Left lung (tissue), 10 donors: Measurements from ENCODE around the gene ASTL. TPM values are rescaled to one million over a fixed set of nuclear protein-coding genes. Genes with fewer than 3 reads are reported as not detected.

Experiments
- ATAC-seq: fragments of 200-7000 bp; cut with Tn5 transposase; one replicate; pipeline ENCODE4 v1.9.1; 2020; ENCODE audit warnings: moderate library complexity
- DNase-seq, 4 donors: peaks; one replicate each; pipeline ENCODE4 v3.0.0-alpha.2; 2013 to 2020
- H3K27ac ChIP-seq, 2 donors: fragments of 200-600 bp; sonication (generic) in 1 of 2; one replicate each; pipeline versions ENCODE4 v1.5.0 to v1.8.0; 2020 to 2021
- H3K27me3 ChIP-seq, 2 donors: fragments of 200-600 bp; sonication (generic) in 1 of 2; one replicate each; pipeline versions ENCODE4 v1.5.0 to v1.8.0; 2020 to 2021
- H3K36me3 ChIP-seq, 2 donors: fragments of 200-600 bp; sonication (generic) in 1 of 2; one replicate each; pipeline versions ENCODE4 v1.5.0 to v1.8.0; 2020 to 2021
- H3K4me1 ChIP-seq, 2 donors: fragments of 200-600 bp; one replicate each; pipeline ENCODE4 v1.8.0; 2021
- H3K4me3 ChIP-seq, 2 donors: fragments of 200-600 bp; sonication (generic) in 1 of 2; one replicate each; pipeline versions ENCODE4 v1.5.0 to v1.8.0; 2020 to 2021; ENCODE audit warnings: mild to moderate bottlenecking in 1 of 2
- H3K9me3 ChIP-seq, 2 donors: fragments of 200-600 bp; sonication (generic) in 1 of 2; one replicate each; pipeline versions ENCODE4 v1.5.0 to v1.8.0; 2020 to 2021
- CTCF ChIP-seq, 2 donors: fragments of 200-600 bp; sonication (generic) in 1 of 2; IDR thresholded peaks; one replicate each; pipeline versions ENCODE4 v1.5.0 to v1.8.0; 2021; ENCODE audit warnings: antibody characterized with exemption in 2 of 2
- intact Hi-C, 2 donors: fragments of 100-400 bp; cut with DNase I; formaldehyde crosslinking; loops; one replicate each; pipeline versions ENCODE4 v1.11.2 to v1.14.2; 2022
- polyA plus RNA-seq, 6 donors: library from polyadenylated mRNA; unstranded; fragments of 120-200 nt; gene quantifications; one replicate each; pipeline ENCODE4 v1.2.1, GENCODE V29; 2013; ENCODE audit not compliant: insufficient read length in 6 of 6
- total RNA-seq, 2 donors: library from RNA; stranded (reverse); fragmentation: NEBNext Ultra II Directional; extraction: Animal tissue kit (Norgen Biotek cat#: 25700); gene quantifications; one replicate each; pipeline ENCODE4 v1.2.1, GENCODE V29; 2021
- donor health status: DM: no; HTN: yes; CAD: no.
- donor health status: DM: no; HTN: no; CAD: no.

Gene ASTL
- total and polyA plus RNA-seq, 8 donors, result 0.11 to 0.30 (median 0.21) TPM; not detected in 3

- Histone ChIP-seq H3K4me3 (no peak overlapping the region), H3K27ac (no peak overlapping the region), H3K9me3 (no peaks in the 10 kb centered on the region), H3K36me3 (no peaks in the 10 kb centered on the region), H3K4me1 (no peaks in the 10 kb centered on the region), H3K27me3 (no peaks in the 10 kb centered on the region)
- intact Hi-C loops, result no loop called here
- TF ChIP-seq CTCF (IDR thresholded peaks at IDR 0.05), result no peak
- DNase-seq (peak in 1 of 4 donors; percentile 53), ATAC-seq (no peak)
Observed at GRCh38 chr2:96131813-96132745, 6.2 kb downstream of the ASTL start.

GRCh38 chr2:96131152-96131812 is 7.0 kb downstream of the ASTL start:
- no peaks in the 10 kb centered on the region for H3K27me3 ChIP-seq
- no peak overlapping the region for H3K27ac ChIP-seq
- intact Hi-C loops, result no loop called here
- H3K9me3 ChIP-seq, result no peaks in the 10 kb centered on the region
- no peaks in the 10 kb centered on the region for H3K4me1 ChIP-seq
- TF ChIP-seq CTCF (IDR thresholded peaks at IDR 0.05), result no peak
- peak in 1 of 4 donors; percentile 23 for DNase-seq
- H3K4me3 ChIP-seq, result no peak overlapping the region
- no peak for ATAC-seq
- H3K36me3 ChIP-seq, result no peaks in the 10 kb centered on the region

- H3K27me3 ChIP-seq, result no peaks in the 10 kb centered on the region
- DNase-seq, result peak in 1 of 4 donors; percentile 29
- ATAC-seq, result no peak
- no peak overlapping the region for H3K4me3 ChIP-seq
- H3K4me1 ChIP-seq, result no peaks in the 10 kb centered on the region
- no peak overlapping the region for H3K27ac ChIP-seq
- H3K36me3 ChIP-seq, result no peaks in the 10 kb centered on the region
- no peak for TF ChIP-seq CTCF (IDR thresholded peaks at IDR 0.05)
- intact Hi-C loops, result no loop called here
- no peaks in the 10 kb centered on the region for H3K9me3 ChIP-seq
Observed at GRCh38 chr2:96130483-96130882, 7.8 kb downstream of the ASTL start.

- intact Hi-C loops, result no loop called here
Observed at GRCh38 chr2:96129528-96130120, 8.7 kb downstream of the ASTL start.

More at GRCh38 chr2:96129528-96130120, 8.7 kb downstream of the ASTL start:
- no peaks in the 10 kb centered on the region for H3K4me1 ChIP-seq
- no peaks in the 10 kb centered on the region for H3K27me3 ChIP-seq
- DNase-seq (peak in 1 of 4 donors; percentile 57), ATAC-seq (no peak)
- H3K9me3 ChIP-seq, result no peaks in the 10 kb centered on the region
- TF ChIP-seq CTCF (IDR thresholded peaks at IDR 0.05), result no peak
- H3K36me3 ChIP-seq, result no peaks in the 10 kb centered on the region
- H3K4me3 ChIP-seq, result no peak overlapping the region
- H3K27ac ChIP-seq, result no peak overlapping the region
